ENCODE data around the gene ALOX5.
"Not testable (repeated sequence)": the region's sequence is repeated elsewhere in the genome, so short reads cannot be mapped to it uniquely, and the experiment has no call there.

Gene ALOX5

DNA sequence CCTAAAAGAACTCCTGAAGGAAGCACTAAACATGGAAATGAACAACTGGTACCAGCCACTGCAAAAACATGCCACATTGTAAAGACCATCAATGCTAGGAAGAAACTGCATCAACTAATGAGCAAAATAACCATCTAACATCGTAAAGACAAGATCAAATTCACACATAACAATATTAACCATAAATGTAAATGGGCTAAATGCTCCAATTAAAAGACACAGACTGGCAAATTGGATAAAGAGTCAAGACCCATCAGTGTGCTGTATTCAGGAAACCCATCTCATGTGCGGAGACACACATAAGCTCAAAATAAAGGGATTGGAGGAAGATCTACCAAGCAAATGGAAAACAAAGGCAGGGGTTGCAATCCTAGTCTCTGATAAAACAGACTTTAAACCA, 15.7 kb downstream of the ALOX5 start:
- not testable (repeated sequence) for H3K4me1 ChIP-seq (ENCODE audit: control insufficient read depth, insufficient read depth, low read length); H3K27me3 ChIP-seq (ENCODE audit: control insufficient read depth, insufficient read depth, low read length); H3K36me3 ChIP-seq (ENCODE audit: insufficient read depth, low read length); H3K4me2 ChIP-seq (ENCODE audit: low read length); H3K9ac ChIP-seq (ENCODE audit: low read depth, low read length); H3K9me3 ChIP-seq (replicated peaks; ENCODE audit: low read length); H3K4me3 ChIP-seq (ENCODE audit: low read length)

DNA sequence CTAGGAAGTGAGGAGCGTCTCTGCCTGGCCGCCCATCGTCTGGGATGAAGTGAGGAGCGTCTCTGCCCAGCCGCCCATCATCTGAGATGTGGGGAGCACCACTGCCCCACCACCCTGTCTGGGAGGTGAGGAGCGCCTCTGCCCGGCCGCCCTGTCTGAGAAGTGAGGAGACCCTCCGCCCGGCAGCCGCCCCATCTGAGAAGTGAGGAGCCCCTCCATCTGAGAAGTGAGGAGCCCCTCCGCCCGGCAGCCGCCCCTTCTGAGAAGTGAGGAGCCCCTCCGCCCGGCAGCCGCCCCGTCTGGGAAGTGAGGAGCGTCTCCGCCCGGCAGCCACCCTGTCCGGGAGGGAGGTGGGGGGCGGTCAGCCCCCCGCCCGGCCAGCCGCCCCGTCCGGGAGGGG, 17.6 kb downstream of the ALOX5 start:
- not testable (repeated sequence) for H3K27me3 ChIP-seq (ENCODE audit: control insufficient read depth, insufficient read depth, low read length); H3K36me3 ChIP-seq (ENCODE audit: insufficient read depth, low read length); H3K4me2 ChIP-seq (ENCODE audit: low read length); H3K9me3 ChIP-seq (replicated peaks; ENCODE audit: low read length); H3K4me3 ChIP-seq (ENCODE audit: low read length); H3K4me1 ChIP-seq (ENCODE audit: control insufficient read depth, insufficient read depth, low read length); H3K9ac ChIP-seq (ENCODE audit: low read depth, low read length)

DNA sequence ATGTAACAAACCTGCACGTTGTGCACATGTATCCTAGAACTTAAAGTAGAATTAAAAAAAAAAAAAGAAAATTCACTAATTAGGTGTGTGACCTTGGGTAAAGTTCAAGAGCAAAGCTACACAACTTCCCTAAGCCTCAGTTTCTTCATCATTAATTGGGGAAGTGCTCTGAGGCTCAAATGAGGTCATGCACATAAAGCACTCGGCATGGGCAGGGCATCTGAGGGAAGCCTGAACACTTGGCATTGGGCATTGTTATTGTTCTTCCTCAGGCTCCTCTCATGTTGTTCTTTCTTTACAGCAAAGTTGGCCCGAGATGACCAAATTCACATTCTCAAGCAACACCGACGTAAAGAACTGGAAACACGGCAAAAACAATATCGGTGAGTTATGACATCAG, 21.5 kb downstream of the ALOX5 start:
- Histone ChIP-seq H3K9ac (ENCODE audit: low read depth, low read length) (no peak overlapping the region), H3K36me3 (ENCODE audit: insufficient read depth, low read length) (no peaks in the 10 kb centered on the region), H3K4me2 (ENCODE audit: low read length) (no peak overlapping the region), H3K9me3 (replicated peaks; ENCODE audit: low read length) (no peaks in the 10 kb centered on the region), H3K4me3 (ENCODE audit: low read length) (no peak overlapping the region), H3K27me3 (ENCODE audit: control insufficient read depth, insufficient read depth, low read length) (peaks cover 3% of the 10 kb centered on the region), H3K4me1 (ENCODE audit: control insufficient read depth, insufficient read depth, low read length) (no peaks in the 10 kb centered on the region)

DNA sequence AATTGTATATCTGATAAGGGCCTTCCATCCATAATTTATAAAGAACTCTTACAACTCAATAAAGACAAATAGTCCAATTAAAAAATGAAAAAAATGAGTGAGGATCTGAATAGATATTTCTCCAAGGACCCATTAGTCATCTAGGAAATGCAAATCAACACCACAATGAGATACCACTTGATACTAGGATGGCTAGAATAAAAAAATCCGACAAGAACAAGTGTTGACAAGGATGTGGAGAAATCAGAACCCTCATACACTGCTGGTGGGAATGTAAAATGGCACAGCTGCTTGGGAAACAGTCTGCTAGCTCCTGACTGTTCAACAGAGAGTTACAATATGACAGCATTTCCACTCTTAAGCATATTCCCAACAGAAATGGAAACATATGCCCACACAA, 24.6 kb downstream of the ALOX5 start:
- H3K4me1 ChIP-seq (ENCODE audit: control insufficient read depth, insufficient read depth, low read length): no peaks in the 10 kb centered on the region
- H3K4me3 ChIP-seq (ENCODE audit: low read length): no peak overlapping the region
- H3K9ac ChIP-seq (ENCODE audit: low read depth, low read length): no peak overlapping the region
- no peaks in the 10 kb centered on the region for H3K36me3 ChIP-seq (ENCODE audit: insufficient read depth, low read length)
- H3K4me2 ChIP-seq (ENCODE audit: low read length): no peak overlapping the region
- H3K27me3 ChIP-seq (ENCODE audit: control insufficient read depth, insufficient read depth, low read length): peaks cover 10% of the 10 kb centered on the region
- H3K9me3 ChIP-seq (replicated peaks; ENCODE audit: low read length): no peaks in the 10 kb centered on the region

DNA sequence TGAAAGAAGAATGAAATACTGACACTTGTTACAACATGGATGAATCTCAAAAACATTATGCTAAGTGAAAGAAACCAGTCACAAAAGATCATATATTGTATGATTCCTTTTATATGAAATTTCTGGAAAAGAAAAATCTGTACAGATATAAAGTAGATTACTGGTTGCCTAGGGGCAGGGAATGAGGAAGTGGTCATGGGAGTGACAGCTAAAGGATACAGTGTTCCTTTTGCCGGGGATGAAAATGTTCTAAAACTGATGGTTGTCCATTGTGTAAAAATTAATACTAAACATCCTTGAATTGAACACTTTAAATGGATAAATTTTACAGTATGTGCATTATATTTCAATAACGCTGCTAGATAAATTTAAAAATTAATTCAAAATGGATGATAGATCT, 25.1 kb downstream of the ALOX5 start:
- Histone ChIP-seq H3K4me3 (ENCODE audit: low read length) (no peak overlapping the region), H3K4me1 (ENCODE audit: control insufficient read depth, insufficient read depth, low read length) (no peaks in the 10 kb centered on the region), H3K4me2 (ENCODE audit: low read length) (no peak overlapping the region), H3K9me3 (replicated peaks; ENCODE audit: low read length) (no peaks in the 10 kb centered on the region), H3K27me3 (ENCODE audit: control insufficient read depth, insufficient read depth, low read length) (peaks cover 14% of the 10 kb centered on the region), H3K36me3 (ENCODE audit: insufficient read depth, low read length) (no peaks in the 10 kb centered on the region), H3K9ac (ENCODE audit: low read depth, low read length) (no peak overlapping the region)

DNA sequence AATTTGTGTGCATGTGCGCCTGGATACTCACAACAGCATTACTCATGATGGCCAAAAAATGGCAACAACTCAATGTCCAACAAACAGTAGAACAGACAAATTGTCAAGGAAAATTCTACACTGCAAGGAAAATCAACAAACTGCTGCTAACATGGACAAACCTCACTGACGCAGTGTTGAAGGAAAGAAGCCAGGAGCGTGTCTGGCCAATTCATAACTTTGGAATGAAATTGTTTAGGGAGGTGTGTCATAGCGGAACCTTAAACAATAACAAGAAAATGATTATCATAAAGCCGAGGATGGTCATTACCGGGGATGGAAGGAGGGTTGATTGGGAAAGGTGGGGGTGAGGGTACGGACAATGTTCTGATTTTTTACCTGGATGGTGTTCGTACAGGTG, 29.1 kb downstream of the ALOX5 start:
- H3K4me2 ChIP-seq (ENCODE audit: low read length): no peak overlapping the region

DNA sequence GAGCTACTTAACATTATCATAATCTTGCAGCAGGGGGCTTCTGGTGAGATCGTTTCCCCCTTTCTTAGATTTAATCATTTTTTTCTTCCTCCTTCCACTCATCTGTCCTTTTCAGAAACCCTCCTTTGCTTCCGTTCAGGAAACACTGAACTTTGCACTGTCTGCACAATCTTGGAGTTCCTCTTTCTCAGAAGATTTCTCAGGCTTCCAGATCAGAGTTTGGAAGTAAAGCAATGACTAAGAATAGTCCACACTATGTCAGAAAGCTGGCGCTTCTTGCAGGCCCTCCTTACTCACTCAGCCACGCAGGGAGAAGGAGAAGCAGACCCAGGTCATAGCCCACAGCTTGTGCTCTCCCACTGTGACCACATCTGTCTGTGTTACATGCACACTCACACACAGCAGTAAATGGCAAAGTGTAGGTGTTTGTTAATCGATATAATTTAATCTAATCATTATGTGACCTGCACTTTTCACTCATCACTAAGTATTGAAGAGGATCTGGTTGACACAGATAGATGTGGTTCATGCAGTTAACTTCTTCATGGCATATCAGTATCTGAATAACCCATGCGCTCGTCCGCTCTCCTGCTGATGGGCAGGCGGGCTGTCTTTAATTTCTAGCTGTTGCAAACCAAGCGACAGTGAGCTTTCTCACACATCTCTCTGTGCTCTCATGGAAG, 30.2 kb downstream of the ALOX5 start:
- Histone ChIP-seq H3K4me3 (ENCODE audit: low read length) (no peak overlapping the region), H3K4me2 (ENCODE audit: low read length) (no peak overlapping the region), H3K9me3 (replicated peaks; ENCODE audit: low read length) (no peaks in the 10 kb centered on the region), H3K4me1 (ENCODE audit: control insufficient read depth, insufficient read depth, low read length) (no peaks in the 10 kb centered on the region), H3K27me3 (ENCODE audit: control insufficient read depth, insufficient read depth, low read length) (peaks cover 43% of the 10 kb centered on the region), H3K9ac (ENCODE audit: low read depth, low read length) (no peak overlapping the region), H3K36me3 (ENCODE audit: insufficient read depth, low read length) (no peaks in the 10 kb centered on the region)

More for the DNA sequence above, 29.1 kb downstream of the ALOX5 start:
- H3K27me3 ChIP-seq (ENCODE audit: control insufficient read depth, insufficient read depth, low read length): peaks cover 37% of the 10 kb centered on the region
- H3K4me3 ChIP-seq (ENCODE audit: low read length): no peak overlapping the region
- no peaks in the 10 kb centered on the region for H3K4me1 ChIP-seq (ENCODE audit: control insufficient read depth, insufficient read depth, low read length)
- no peaks in the 10 kb centered on the region for H3K36me3 ChIP-seq (ENCODE audit: insufficient read depth, low read length)
- no peak overlapping the region for H3K9ac ChIP-seq (ENCODE audit: low read depth, low read length)
- no peaks in the 10 kb centered on the region for H3K9me3 ChIP-seq (replicated peaks; ENCODE audit: low read length)

DNA sequence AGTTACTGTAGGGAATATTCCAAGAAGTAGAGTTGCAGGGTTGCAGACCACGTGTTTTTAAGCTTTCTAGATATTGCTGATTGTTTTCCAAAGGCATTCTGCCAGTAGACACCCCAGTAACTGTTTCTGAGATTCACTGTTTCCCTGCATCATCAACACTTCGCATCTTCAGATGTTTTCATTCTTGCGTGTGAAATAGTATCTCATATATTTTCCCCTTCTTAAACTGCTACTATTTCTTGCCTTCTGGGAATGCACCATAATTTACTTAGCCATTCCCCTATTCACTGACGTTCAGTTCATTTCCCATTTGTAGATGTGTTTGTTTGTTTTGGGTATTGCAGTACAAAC, 30.7 kb downstream of the ALOX5 start:
- H3K36me3 ChIP-seq (ENCODE audit: insufficient read depth, low read length): no peaks in the 10 kb centered on the region
- no peak overlapping the region for H3K4me2 ChIP-seq (ENCODE audit: low read length)
- H3K4me3 ChIP-seq (ENCODE audit: low read length): no peak overlapping the region
- H3K4me1 ChIP-seq (ENCODE audit: control insufficient read depth, insufficient read depth, low read length): no peaks in the 10 kb centered on the region
- H3K27me3 ChIP-seq (ENCODE audit: control insufficient read depth, insufficient read depth, low read length): peaks cover 44% of the 10 kb centered on the region
- no peak overlapping the region for H3K9ac ChIP-seq (ENCODE audit: low read depth, low read length)
- no peaks in the 10 kb centered on the region for H3K9me3 ChIP-seq (replicated peaks; ENCODE audit: low read length)

DNA sequence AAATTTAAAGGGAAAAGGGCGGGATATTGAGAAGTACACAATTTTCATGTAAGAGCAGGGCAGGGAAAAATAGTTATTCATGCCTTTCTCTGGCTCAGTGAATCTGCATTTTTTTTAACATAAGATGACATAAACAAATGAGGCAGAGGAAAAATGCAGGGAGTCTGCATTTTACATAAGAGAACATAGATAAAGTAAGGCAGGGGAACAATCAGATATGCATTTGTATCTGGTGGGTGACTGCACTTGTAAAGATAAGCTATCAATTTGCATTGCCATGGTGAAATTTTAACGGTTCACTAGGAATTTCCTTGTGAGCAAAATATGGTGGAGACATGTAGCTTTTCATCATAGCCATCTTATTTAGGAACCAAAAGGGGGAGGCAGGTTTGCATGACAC, 33.5 kb downstream of the ALOX5 start:
- H3K4me2 ChIP-seq (ENCODE audit: low read length): no peak overlapping the region
- H3K9ac ChIP-seq (ENCODE audit: low read depth, low read length): no peak overlapping the region
- H3K9me3 ChIP-seq (replicated peaks; ENCODE audit: low read length): no peaks in the 10 kb centered on the region
- H3K4me3 ChIP-seq (ENCODE audit: low read length): no peak overlapping the region
- no peaks in the 10 kb centered on the region for H3K36me3 ChIP-seq (ENCODE audit: insufficient read depth, low read length)
- peaks cover 44% of the 10 kb centered on the region for H3K27me3 ChIP-seq (ENCODE audit: control insufficient read depth, insufficient read depth, low read length)
- H3K4me1 ChIP-seq (ENCODE audit: control insufficient read depth, insufficient read depth, low read length): no peaks in the 10 kb centered on the region

DNA sequence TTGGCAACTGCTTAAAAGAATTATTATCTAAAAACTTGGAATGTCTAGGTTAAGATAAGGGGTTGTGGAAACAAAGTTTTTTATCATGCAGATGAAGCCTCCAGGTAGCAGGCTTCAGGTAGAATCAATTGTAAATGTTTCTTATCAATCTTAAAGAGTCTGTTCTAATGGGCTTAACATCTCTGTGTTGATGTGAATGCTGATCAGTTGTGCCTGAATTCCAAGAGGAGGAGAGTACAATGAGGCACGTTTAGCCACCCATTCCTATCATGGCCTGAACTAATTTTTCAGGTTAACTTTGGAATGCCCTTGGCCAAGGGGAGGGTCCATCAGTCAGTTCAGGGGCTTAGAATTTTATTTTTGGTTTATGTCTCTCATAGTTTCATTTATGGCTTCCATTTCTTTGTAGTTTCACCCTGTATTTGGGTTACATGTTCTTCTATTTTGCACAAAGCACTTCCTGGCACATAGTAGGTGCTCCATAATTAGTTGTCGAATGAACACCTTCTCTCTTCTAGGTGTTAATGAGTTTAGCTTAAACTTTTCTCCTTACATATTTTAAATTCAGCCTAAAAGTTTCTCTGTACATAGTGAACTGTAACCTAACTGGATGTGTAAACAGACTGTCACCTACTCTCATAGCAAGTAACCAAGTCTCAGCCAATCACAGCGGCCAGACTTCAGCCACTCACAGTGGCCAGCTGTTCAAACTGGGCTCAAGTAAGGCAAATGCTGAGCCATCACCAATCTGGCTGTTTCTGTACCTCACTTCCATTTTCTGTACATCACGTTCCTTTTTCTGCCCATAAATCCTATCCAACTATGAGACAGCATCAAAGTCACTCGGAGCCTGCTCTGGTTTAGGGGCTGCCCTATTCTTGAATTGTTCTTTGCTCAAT, 34.7 kb downstream of the ALOX5 start:
- Histone ChIP-seq H3K4me3 (ENCODE audit: low read length) (no peak overlapping the region), H3K27me3 (ENCODE audit: control insufficient read depth, insufficient read depth, low read length) (peaks cover 36% of the 10 kb centered on the region), H3K4me1 (ENCODE audit: control insufficient read depth, insufficient read depth, low read length) (no peaks in the 10 kb centered on the region), H3K4me2 (ENCODE audit: low read length) (no peak overlapping the region), H3K36me3 (ENCODE audit: insufficient read depth, low read length) (no peaks in the 10 kb centered on the region), H3K9me3 (replicated peaks; ENCODE audit: low read length) (no peaks in the 10 kb centered on the region), H3K9ac (ENCODE audit: low read depth, low read length) (no peak overlapping the region)

DNA sequence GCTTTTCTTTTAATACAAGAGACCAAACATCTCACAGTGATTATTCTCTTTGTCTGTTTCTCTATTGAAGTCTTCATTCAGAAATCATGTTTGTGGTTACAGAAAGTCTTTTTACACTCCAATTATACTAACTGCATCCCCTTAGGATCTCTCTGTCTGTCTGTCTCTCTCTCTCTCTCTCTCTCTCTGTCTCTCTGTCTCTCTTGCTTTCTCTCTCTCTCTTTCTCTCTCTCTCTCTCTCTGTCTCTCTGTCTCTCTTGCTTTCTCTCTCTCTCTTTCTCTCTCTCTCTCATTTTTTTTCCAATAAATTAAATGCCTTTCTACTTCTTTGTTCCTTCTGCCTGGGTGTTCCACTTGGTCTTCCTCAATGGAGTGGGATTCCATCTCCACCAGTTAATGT, 35.3 kb downstream of the ALOX5 start:
- H3K9me3 ChIP-seq (replicated peaks; ENCODE audit: low read length); H3K4me1 ChIP-seq (ENCODE audit: control insufficient read depth, insufficient read depth, low read length); H3K4me3 ChIP-seq (ENCODE audit: low read length); H3K4me2 ChIP-seq (ENCODE audit: low read length); H3K9ac ChIP-seq (ENCODE audit: low read depth, low read length); H3K36me3 ChIP-seq (ENCODE audit: insufficient read depth, low read length): not testable (repeated sequence)
- H3K27me3 ChIP-seq (ENCODE audit: control insufficient read depth, insufficient read depth, low read length): peaks cover 30% of the 10 kb centered on the region

DNA sequence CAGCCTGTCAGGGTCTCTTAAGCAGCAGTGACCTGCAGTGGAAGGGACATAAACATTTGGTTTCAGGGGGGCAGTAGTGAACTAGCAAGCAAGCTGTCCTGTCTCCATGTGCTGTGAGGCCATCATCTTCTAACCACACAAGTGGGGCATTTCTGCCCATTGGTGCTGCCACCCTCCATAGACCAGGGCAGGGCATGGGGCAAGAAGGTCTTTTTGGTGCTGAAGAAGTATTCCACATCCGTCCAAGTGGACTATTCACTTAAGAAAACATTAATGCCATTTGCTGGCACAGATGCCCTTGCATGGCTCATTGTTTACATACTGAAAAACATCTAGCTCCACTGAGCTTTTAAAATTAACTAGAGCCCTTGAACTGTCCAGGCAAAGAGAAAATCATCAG, 35.8 kb downstream of the ALOX5 start:
- no peaks in the 10 kb centered on the region for H3K9me3 ChIP-seq (replicated peaks; ENCODE audit: low read length)
- no peaks in the 10 kb centered on the region for H3K4me1 ChIP-seq (ENCODE audit: control insufficient read depth, insufficient read depth, low read length)
- H3K4me2 ChIP-seq (ENCODE audit: low read length): no peak overlapping the region

More for the DNA sequence above, 35.8 kb downstream of the ALOX5 start:
- peaks cover 26% of the 10 kb centered on the region for H3K27me3 ChIP-seq (ENCODE audit: control insufficient read depth, insufficient read depth, low read length)
- H3K4me3 ChIP-seq (ENCODE audit: low read length): no peak overlapping the region
- no peaks in the 10 kb centered on the region for H3K36me3 ChIP-seq (ENCODE audit: insufficient read depth, low read length)
- H3K9ac ChIP-seq (ENCODE audit: low read depth, low read length): no peak overlapping the region

All from skeletal muscle satellite cell (primary cell).